D721Med (cell line): ENCODE data around the gene PRKN.

Experiments used
- DNase-seq: peaks from one replicate; pipeline ENCODE4 v3.0.0; 2011; ENCODE audit warnings: low spot score; ENCODE audit not compliant: insufficient read length
- FAIRE-seq: peaks from 2 replicates; lab custom pipeline; 2011; peaks lifted over from hg19 to GRCh38; lab: Jason Lieb, UNC
- TF ChIP-seq, protein P1 (sequence below): IDR thresholded peaks from 2 replicates; pipeline ENCODE4 v1.5.1; 2012; ENCODE audit warnings: mild to moderate bottlenecking, control low read depth; ENCODE audit not compliant: insufficient read depth; ENCODE audit errors: missing control alignments

Gene PRKN

DNA sequence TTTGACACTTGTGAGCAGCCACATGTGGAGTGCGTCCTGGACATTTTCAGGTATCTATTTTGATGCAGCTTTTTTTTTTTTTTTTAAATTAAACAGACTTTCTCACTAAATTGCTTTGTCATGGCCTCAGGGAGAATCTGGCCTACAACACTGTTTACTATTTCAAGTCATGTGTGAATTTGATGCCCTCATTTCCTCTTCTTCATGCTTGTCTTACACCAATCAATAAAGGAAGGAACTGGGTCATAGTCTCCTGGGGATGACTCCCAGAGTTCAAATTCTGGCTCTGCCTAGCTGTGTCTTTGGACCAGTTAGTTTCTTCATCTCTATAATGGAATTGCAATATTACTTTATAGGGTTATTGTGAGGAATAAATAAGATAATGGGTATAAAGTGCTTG is 554.1 kb downstream of the PRKN start:
- TF ChIP-seq, protein P1, sequence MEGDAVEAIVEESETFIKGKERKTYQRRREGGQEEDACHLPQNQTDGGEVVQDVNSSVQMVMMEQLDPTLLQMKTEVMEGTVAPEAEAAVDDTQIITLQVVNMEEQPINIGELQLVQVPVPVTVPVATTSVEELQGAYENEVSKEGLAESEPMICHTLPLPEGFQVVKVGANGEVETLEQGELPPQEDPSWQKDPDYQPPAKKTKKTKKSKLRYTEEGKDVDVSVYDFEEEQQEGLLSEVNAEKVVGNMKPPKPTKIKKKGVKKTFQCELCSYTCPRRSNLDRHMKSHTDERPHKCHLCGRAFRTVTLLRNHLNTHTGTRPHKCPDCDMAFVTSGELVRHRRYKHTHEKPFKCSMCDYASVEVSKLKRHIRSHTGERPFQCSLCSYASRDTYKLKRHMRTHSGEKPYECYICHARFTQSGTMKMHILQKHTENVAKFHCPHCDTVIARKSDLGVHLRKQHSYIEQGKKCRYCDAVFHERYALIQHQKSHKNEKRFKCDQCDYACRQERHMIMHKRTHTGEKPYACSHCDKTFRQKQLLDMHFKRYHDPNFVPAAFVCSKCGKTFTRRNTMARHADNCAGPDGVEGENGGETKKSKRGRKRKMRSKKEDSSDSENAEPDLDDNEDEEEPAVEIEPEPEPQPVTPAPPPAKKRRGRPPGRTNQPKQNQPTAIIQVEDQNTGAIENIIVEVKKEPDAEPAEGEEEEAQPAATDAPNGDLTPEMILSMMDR, result no peak
- DNase-seq, result no peak
- FAIRE-seq, result no peak

GRCh38 chr6:162165479-162165878 is 562.1 kb downstream of the PRKN start:
- DNase-seq (no peak), FAIRE-seq (no peak)
- TF ChIP-seq, protein P1, result no peak

- FAIRE-seq (no peak), DNase-seq (no peak)
- TF ChIP-seq, protein P1, result no peak
Measured at GRCh38 chr6:162157167-162157870, 570.2 kb downstream of the PRKN start.

- no peak for DNase-seq
- TF ChIP-seq, protein P1, result no peak
- no peak for FAIRE-seq
Measured at GRCh38 chr6:162156146-162156545, 571.4 kb downstream of the PRKN start.

DNA sequence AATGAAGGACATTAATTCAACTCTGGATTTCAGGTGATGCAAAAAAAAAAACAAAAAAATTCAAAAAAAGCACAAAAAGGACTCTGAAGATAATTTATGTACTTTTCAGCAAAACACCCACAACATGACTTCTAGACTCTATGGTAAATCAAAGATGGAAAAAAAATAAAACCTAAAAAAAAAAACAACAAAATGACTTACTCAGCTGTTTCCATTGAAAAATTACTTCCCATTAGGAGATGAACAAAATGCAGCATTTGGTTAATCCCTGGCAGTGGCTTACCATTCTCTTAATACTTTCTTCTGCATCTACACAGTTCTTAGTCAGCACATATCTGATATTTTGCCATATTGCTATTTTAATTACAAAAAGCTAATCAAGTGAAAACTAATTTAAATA is 572.6 kb downstream of the PRKN start:
- FAIRE-seq, result no peak
- TF ChIP-seq, protein P1, result no peak
- no peak for DNase-seq

GRCh38 chr6:162154001-162154400 is 573.6 kb downstream of the PRKN start:
- no peak for FAIRE-seq
- TF ChIP-seq, protein P1, result no peak
- DNase-seq, result no peak

DNA sequence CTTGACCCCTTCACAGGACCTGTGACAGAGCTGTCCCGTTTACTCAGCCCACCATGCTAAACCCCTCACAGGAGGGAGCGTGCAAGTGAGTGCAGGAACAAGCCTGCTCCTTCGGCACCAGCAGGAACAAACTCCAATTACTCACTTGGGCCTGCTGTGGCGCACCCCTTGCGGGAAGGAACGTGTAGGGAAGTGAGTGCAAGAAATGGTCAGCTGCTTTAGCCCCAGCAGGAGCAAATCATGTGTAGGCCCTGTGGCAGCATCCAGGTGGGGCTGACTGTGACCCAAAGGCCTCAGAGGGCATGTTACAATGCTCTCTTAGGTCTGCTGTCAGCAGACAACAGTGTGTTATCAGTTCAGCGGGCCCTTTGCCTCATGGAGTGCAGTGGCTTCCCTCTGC is 574.4 kb downstream of the PRKN start:
- FAIRE-seq (no peak), DNase-seq (no peak)
- TF ChIP-seq, protein P1, result no peak
